ENCODE measurements around the gene TAX1BP1. TPM values are rescaled to one million over a fixed set of nuclear protein-coding genes. Genes with fewer than 3 reads are reported as not detected.

TAX1BP1 gene
- total RNA-seq, 1 donor, result 112 TPM

- Histone ChIP-seq H3K27ac (ENCODE audit: low read depth, low read length) (no peak overlapping the region), H3K4me3 (ENCODE audit: insufficient read depth, low read length) (no peak overlapping the region), H3K79me2 (ENCODE audit: insufficient read depth, low read length) (no peaks in the 10 kb centered on the region), H3K4me1 (ENCODE audit: insufficient read depth, low read length) (peaks cover 30% of the 10 kb centered on the region), H4K20me1 (ENCODE audit: insufficient read depth, low read length) (no peaks in the 10 kb centered on the region), H3K27me3 (ENCODE audit: insufficient read depth, low read length) (no peaks in the 10 kb centered on the region), H3K36me3 (ENCODE audit: insufficient read depth, low read length) (no peaks in the 10 kb centered on the region), H2AFZ (ENCODE audit: low read length) (no peak overlapping the region), H3K4me2 (ENCODE audit: insufficient read depth, low read length) (no peak overlapping the region), H3K9me3 (ENCODE audit: low read depth, low read length) (no peaks in the 10 kb centered on the region)
- no peak for TF ChIP-seq CTCF (IDR thresholded peaks at IDR 0.05; ENCODE audit: extremely low read depth, low read depth, low read length)
- DNase-seq (ENCODE audit: insufficient read length, low spot score, missing footprints), result no peak
These were observed 27.7 kb upstream of the TAX1BP1 start for GRCh38 chr7:27712217-27712616.

GRCh38 chr7:27714831-27715444 is 25.0 kb upstream of the TAX1BP1 start:
- H2AFZ ChIP-seq (ENCODE audit: low read length), result peak overlapping the region; percentile 34
- no peaks in the 10 kb centered on the region for H3K79me2 ChIP-seq (ENCODE audit: insufficient read depth, low read length)
- H3K27me3 ChIP-seq (ENCODE audit: insufficient read depth, low read length), result no peaks in the 10 kb centered on the region
- TF ChIP-seq CTCF (IDR thresholded peaks at IDR 0.05; ENCODE audit: extremely low read depth, low read depth, low read length), result no peak
- no peak overlapping the region for H3K4me3 ChIP-seq (ENCODE audit: insufficient read depth, low read length)
- H3K27ac ChIP-seq (ENCODE audit: low read depth, low read length), result peak overlapping the region; percentile 0
- no peaks in the 10 kb centered on the region for H4K20me1 ChIP-seq (ENCODE audit: insufficient read depth, low read length)
- DNase-seq (ENCODE audit: insufficient read length, low spot score, missing footprints), result peak; percentile 60
- peaks cover 19% of the 10 kb centered on the region for H3K4me1 ChIP-seq (ENCODE audit: insufficient read depth, low read length)
- H3K9me3 ChIP-seq (ENCODE audit: low read depth, low read length), result no peaks in the 10 kb centered on the region
- no peaks in the 10 kb centered on the region for H3K36me3 ChIP-seq (ENCODE audit: insufficient read depth, low read length)
- H3K4me2 ChIP-seq (ENCODE audit: insufficient read depth, low read length), result peak overlapping the region; percentile 50

- Histone ChIP-seq H3K4me1 (ENCODE audit: insufficient read depth, low read length) (no peaks in the 10 kb centered on the region), H3K9me3 (ENCODE audit: low read depth, low read length) (no peaks in the 10 kb centered on the region), H3K4me3 (ENCODE audit: insufficient read depth, low read length) (no peak overlapping the region), H3K4me2 (ENCODE audit: insufficient read depth, low read length) (no peak overlapping the region), H3K27ac (ENCODE audit: low read depth, low read length) (no peak overlapping the region), H3K27me3 (ENCODE audit: insufficient read depth, low read length) (no peaks in the 10 kb centered on the region), H2AFZ (ENCODE audit: low read length) (peak overlapping the region; percentile 44), H3K79me2 (ENCODE audit: insufficient read depth, low read length) (no peaks in the 10 kb centered on the region), H3K36me3 (ENCODE audit: insufficient read depth, low read length) (no peaks in the 10 kb centered on the region), H4K20me1 (ENCODE audit: insufficient read depth, low read length) (no peaks in the 10 kb centered on the region)
- no peak for DNase-seq (ENCODE audit: insufficient read length, low spot score, missing footprints)
- peak; percentile 25 for TF ChIP-seq CTCF (IDR thresholded peaks at IDR 0.05; ENCODE audit: extremely low read depth, low read depth, low read length)
These were observed 16.9 kb upstream of the TAX1BP1 start for GRCh38 chr7:27723085-27723484.

- H3K36me3 ChIP-seq (ENCODE audit: insufficient read depth, low read length), result no peaks in the 10 kb centered on the region
- H3K4me3 ChIP-seq (ENCODE audit: insufficient read depth, low read length), result no peak overlapping the region
- no peaks in the 10 kb centered on the region for H3K9me3 ChIP-seq (ENCODE audit: low read depth, low read length)
- no peak overlapping the region for H3K27ac ChIP-seq (ENCODE audit: low read depth, low read length)
- no peaks in the 10 kb centered on the region for H4K20me1 ChIP-seq (ENCODE audit: insufficient read depth, low read length)
- H3K4me2 ChIP-seq (ENCODE audit: insufficient read depth, low read length), result no peak overlapping the region
- no peaks in the 10 kb centered on the region for H3K4me1 ChIP-seq (ENCODE audit: insufficient read depth, low read length)
- TF ChIP-seq CTCF (IDR thresholded peaks at IDR 0.05; ENCODE audit: extremely low read depth, low read depth, low read length), result no peak
- H2AFZ ChIP-seq (ENCODE audit: low read length), result no peak overlapping the region
- DNase-seq (ENCODE audit: insufficient read length, low spot score, missing footprints), result no peak
- no peaks in the 10 kb centered on the region for H3K27me3 ChIP-seq (ENCODE audit: insufficient read depth, low read length)
- no peaks in the 10 kb centered on the region for H3K79me2 ChIP-seq (ENCODE audit: insufficient read depth, low read length)
These were observed 12.9 kb upstream of the TAX1BP1 start for GRCh38 chr7:27727058-27727457.

Measured in osteoblast (primary cell).